ENCODE measurements around the gene JMJD6. TPM values are rescaled to one million over a fixed set of nuclear protein-coding genes. Genes with fewer than 3 reads are reported as not detected.
A peak's percentile ranks its signal among the peaks of the same experiment; 100 is the strongest.

The JMJD6 gene
- total RNA-seq, 2 donors from 2014 or later = 38.6 to 41.6 TPM

DNA sequence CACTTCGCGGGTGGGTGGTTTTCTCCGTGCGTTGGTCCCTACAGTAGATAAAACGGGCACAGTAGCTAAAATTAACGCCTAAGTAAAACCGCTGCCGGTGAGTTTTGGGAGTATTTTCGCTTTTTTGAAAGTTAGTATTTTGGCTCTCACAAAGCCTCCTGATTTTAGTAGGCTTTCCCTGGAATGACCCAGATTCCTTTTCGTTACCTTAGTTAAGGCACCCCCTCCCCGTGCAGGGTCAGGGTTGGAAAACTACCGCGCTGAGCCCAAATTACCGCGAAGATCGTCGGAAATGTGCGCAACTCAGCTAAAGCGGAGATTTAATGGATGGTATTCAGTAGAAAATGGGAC is 54.5 kb downstream of the JMJD6 start:
- intact Hi-C loops (cut with DNase I) = no loop called here
- H3K27me3 ChIP-seq = no peaks in the 10 kb centered on the region
- TF ChIP-seq, protein P1, sequence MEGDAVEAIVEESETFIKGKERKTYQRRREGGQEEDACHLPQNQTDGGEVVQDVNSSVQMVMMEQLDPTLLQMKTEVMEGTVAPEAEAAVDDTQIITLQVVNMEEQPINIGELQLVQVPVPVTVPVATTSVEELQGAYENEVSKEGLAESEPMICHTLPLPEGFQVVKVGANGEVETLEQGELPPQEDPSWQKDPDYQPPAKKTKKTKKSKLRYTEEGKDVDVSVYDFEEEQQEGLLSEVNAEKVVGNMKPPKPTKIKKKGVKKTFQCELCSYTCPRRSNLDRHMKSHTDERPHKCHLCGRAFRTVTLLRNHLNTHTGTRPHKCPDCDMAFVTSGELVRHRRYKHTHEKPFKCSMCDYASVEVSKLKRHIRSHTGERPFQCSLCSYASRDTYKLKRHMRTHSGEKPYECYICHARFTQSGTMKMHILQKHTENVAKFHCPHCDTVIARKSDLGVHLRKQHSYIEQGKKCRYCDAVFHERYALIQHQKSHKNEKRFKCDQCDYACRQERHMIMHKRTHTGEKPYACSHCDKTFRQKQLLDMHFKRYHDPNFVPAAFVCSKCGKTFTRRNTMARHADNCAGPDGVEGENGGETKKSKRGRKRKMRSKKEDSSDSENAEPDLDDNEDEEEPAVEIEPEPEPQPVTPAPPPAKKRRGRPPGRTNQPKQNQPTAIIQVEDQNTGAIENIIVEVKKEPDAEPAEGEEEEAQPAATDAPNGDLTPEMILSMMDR (IDR thresholded peaks at IDR 0.05) = no peak
- peak overlapping the region; percentile 54 for H3K4me3 ChIP-seq
- peak overlapping the region; percentile 99 for H3K27ac ChIP-seq
- H3K4me1 ChIP-seq = peaks cover 12% of the 10 kb centered on the region
- H3K9me3 ChIP-seq = no peaks in the 10 kb centered on the region
- no peaks in the 10 kb centered on the region for H3K36me3 ChIP-seq
- no peak for DNase-seq
- peak overlapping the region; percentile 68 to 93 for H3K9ac ChIP-seq (ENCODE audit: low read depth in 2 of 2, low read length in 2 of 2)

DNA sequence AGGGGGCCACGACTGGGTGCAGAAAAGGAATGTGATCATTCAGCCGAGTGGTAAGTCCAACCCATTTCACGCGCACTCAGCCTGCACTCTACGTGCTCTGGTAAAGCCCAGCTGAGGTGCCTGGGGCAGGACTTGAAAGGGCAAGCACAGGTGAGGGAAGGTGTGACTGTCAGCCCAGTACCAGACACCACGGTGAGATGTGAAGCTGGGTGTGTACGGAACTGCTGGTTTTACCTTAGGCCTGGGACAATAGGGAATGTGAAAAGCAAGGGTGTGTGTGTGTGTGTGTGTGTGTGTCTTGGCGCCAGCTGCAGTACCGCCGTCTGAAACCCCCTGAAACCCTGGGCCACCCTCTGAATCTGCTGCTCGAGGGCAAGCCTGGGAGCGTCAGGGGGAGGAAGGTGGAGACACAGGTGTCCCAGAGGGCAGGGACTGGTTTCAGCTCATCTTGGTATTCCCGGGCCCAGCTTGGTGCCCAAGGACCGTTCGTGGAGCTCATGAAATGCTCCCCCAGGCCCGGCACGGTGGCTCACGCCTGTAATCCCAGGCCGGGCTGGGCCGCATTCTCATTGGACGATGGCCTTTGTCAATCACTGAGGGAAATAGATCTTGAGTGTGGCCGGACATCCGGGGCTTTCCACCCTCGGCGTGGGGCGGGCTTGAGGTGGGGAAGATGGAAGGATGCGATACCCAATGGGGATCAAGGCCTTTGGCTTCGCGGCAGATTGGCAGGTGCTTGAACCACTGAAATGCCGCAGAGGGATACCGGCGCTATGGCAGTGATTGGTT is 55.1 kb downstream of the JMJD6 start:
- intact Hi-C loops (cut with DNase I) = no loop called here
- no peaks in the 10 kb centered on the region for H3K36me3 ChIP-seq
- no peaks in the 10 kb centered on the region for H3K9me3 ChIP-seq
- peak overlapping the region; percentile 67 to 93 for H3K9ac ChIP-seq (ENCODE audit: low read depth in 2 of 2, low read length in 2 of 2)
- no peaks in the 10 kb centered on the region for H3K27me3 ChIP-seq
- TF ChIP-seq, protein P1 (IDR thresholded peaks at IDR 0.05) = no peak
- DNase-seq = peak; percentile 100
- peak overlapping the region; percentile 54 for H3K4me3 ChIP-seq
- peak overlapping the region; percentile 99 for H3K27ac ChIP-seq
- H3K4me1 ChIP-seq = peaks cover 12% of the 10 kb centered on the region

DNA sequence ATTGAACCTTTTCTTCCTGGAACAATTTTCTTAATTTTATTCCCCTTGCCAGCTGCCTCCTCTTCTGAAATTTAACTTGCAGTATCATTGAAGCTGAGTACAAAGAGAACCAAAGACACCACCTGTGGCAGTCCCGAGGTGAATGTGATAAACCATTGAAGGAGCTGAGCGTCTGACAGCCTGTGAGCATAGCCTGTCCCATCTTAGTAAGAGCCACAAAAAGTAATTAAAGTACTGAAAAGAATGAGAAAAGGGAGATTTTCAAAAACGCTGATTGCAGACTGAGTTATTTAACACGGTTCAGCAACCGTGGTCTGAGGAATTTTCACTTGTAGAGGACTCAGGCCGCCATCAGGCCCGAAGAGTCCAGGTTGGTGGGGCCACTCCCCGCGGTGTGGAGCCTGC is 55.7 kb downstream of the JMJD6 start:
- Histone ChIP-seq H3K27ac (peak overlapping the region; percentile 99), H3K4me3 (peak overlapping the region; percentile 24), H3K36me3 (no peaks in the 10 kb centered on the region), H3K9ac (ENCODE audit: low read depth in 2 of 2, low read length in 2 of 2) (peak overlapping the region; percentile 67 to 93), H3K4me1 (peaks cover 12% of the 10 kb centered on the region), H3K9me3 (no peaks in the 10 kb centered on the region), H3K27me3 (no peaks in the 10 kb centered on the region)
- TF ChIP-seq, protein P1 (IDR thresholded peaks at IDR 0.05) = no peak
- no peak for DNase-seq
- intact Hi-C loops (cut with DNase I) = no loop called here

DNA sequence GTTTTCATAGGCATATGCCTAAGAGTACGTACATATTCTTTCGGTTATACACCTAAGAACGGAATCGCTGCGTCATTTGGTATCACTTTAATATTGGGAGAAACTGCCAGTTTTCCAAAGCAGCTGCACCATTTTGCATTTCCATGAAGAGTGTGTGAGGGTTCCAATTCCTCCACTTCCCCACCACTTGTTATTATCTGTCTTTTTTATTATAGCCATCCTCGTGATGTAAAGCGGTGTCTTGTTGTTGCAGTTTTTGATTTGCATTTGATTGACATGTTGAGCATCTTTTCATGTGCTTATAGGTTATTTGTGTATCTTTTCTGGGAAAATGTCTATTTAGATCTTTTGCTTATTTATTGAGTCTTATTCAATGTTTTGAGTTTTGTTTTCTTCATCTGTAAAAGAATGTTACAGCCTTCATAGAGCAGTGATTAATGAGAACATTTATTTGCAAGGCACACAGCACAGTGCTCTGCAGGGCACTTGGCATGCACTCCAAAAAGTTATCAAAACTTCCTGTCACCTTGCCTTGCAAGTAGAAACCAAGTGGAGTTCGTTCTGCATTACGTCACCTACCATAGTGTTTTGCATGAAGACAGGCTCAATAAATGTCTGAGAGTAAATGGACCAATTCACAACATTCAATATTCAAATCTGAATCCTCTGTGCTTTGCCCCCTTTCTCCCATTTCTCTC is 56.2 kb downstream of the JMJD6 start:
- H3K27ac ChIP-seq = peak overlapping the region; percentile 99
- peak overlapping the region in 1 of 2 donors; percentile 93 for H3K9ac ChIP-seq (ENCODE audit: low read depth in 2 of 2, low read length in 2 of 2)
- TF ChIP-seq, protein P1 (IDR thresholded peaks at IDR 0.05) = no peak
- peaks cover 12% of the 10 kb centered on the region for H3K4me1 ChIP-seq
- no peak overlapping the region for H3K4me3 ChIP-seq
- intact Hi-C loops (cut with DNase I) = no loop called here
- DNase-seq = no peak
- no peaks in the 10 kb centered on the region for H3K9me3 ChIP-seq
- no peaks in the 10 kb centered on the region for H3K27me3 ChIP-seq
- no peaks in the 10 kb centered on the region for H3K36me3 ChIP-seq

Small RNA genes within 50 kb of the gene (microRNA-seq; reads per million reads assigned to microRNA genes)
- gene MIR636 = 2.2 reads per million

Other genes with a start within 250 kb of the JMJD6 start
- gene RHBDF2, start 225.2 kb downstream of the JMJD6 start, total RNA-seq = 10 to 100 TPM; 11.6 to 23.9 TPM
- 1 to 10 TPM; 4.7 to 9.9 TPM for gene CYGB, start 188.9 kb downstream of the JMJD6 start, total RNA-seq
- gene PRCD, start 186.6 kb downstream of the JMJD6 start, total RNA-seq = 1 to 10 TPM in 1 of 2 donors, under 1 TPM in 1; 0.29 to 1.2 TPM
- 1 to 10 TPM; 3.8 to 6.3 TPM for gene ST6GALNAC2, start 140.7 kb downstream of the JMJD6 start, total RNA-seq
- gene ST6GALNAC1, start 82.8 kb downstream of the JMJD6 start, total RNA-seq = 100 to 1,000 TPM; 311 to 465 TPM
- 10 to 100 TPM; 20.3 to 39.3 TPM for gene MXRA7, start 15.6 kb downstream of the JMJD6 start, total RNA-seq
- 10 to 100 TPM; 21.7 to 29.7 TPM for gene METTL23, start 233 bp upstream of the JMJD6 start, total RNA-seq
- gene SRSF2, start 10.7 kb upstream of the JMJD6 start, total RNA-seq = 100 to 1,000 TPM; 163 to 300 TPM
- gene MFSD11, start 11.5 kb upstream of the JMJD6 start, total RNA-seq = 10 to 100 TPM; 24.9 to 38.9 TPM
- gene MGAT5B, start 141.8 kb upstream of the JMJD6 start, total RNA-seq = under 1 TPM; 0.05 to 0.27 TPM

Measured in colonic mucosa (tissue), 4 donors.